ENCODE measurements around the gene HSPA12B. TPM values are rescaled to one million over a fixed set of nuclear protein-coding genes. Genes with fewer than 3 reads are reported as not detected.

Gene HSPA12B
- total and polyA plus RNA-seq, 2 of the 13 experiments (the other 11 are each of a cell fraction or from before 2014, with no cell fraction given) = 0.01 TPM; not detected in 1

DNA sequence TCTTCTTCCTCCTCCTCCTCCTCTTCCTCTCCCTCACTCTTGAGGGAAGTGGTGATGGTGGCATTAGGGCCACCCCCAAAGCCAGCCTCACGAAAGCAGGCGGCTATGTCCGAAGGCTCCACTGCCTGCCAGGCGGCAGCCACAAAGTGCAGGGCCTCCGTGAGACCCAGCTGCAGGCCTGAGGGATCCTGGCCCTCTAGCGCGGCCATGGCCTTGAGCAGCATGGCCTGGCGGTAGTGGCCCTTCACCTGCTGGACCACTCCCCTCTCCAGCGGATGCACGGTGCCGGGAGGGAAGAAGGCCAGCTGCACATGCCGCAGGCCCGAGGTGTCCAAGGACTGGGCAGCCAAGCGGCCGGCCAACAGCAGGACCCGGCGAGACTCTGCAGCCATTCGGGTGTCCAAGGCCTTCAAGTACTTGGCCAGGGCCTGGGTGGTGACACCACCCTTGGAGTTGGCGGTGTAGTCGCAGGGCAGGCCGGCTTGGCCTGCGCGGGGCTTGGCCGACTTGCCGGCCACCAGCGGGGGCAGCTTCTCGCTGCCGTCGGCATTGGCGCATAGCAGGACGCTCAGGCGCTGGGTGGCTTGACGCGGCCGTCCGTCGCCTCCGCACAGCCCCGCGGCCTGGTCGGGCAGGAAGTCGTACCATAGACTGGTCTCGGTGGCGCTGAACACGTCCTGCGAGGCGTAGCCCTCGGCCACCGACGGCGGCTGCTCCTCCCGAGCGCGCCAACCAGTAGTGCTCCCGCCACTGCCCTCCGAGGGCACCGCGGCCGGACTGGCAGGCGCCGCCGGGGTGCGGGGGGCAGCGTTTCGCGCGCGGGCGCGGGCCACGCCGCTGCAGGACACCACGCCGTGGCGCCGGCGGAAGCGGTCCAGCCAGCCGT lies 53.0 kb downstream of the HSPA12B start (continued):
- 0 out of 2 replicates have a peak, but pooled peaks have one; percentile 71 for TF ChIP-seq SAFB2 (CRISPR knock-in tag; IDR thresholded peaks at IDR 0.05; ENCODE audit: borderline replicate concordance, low read depth)
- TF ChIP-seq MTA1 (CRISPR knock-in tag; IDR thresholded peaks at IDR 0.05; ENCODE audit: borderline replicate concordance) = peak; percentile 87
- TF ChIP-seq BCL3 (CRISPR knock-in tag; IDR thresholded peaks at IDR 0.05) = 0 out of 2 replicates have a peak, but pooled peaks have one; percentile 68
- peak; percentile 80 for TF ChIP-seq ZFX (CRISPR knock-in tag; IDR thresholded peaks at IDR 0.05; ENCODE audit: low read depth)
- TF ChIP-seq ZKSCAN5 (CRISPR knock-in tag; IDR thresholded peaks at IDR 0.05) = no peak
- TF ChIP-seq HOXA7 (CRISPR knock-in tag; IDR thresholded peaks at IDR 0.05) = peak; percentile 81; the same call in 1 of the 2 replicates
- TF ChIP-seq ZUFSP (CRISPR knock-in tag; IDR thresholded peaks at IDR 0.05; ENCODE audit: borderline replicate concordance) = no peak
- TF ChIP-seq PHB2 (IDR thresholded peaks at IDR 0.05; ENCODE audit: partially characterized antibody) = no peak
- no peak for TF ChIP-seq ZNF619 (CRISPR knock-in tag; IDR thresholded peaks at IDR 0.05)
- TF ChIP-seq, protein P1, sequence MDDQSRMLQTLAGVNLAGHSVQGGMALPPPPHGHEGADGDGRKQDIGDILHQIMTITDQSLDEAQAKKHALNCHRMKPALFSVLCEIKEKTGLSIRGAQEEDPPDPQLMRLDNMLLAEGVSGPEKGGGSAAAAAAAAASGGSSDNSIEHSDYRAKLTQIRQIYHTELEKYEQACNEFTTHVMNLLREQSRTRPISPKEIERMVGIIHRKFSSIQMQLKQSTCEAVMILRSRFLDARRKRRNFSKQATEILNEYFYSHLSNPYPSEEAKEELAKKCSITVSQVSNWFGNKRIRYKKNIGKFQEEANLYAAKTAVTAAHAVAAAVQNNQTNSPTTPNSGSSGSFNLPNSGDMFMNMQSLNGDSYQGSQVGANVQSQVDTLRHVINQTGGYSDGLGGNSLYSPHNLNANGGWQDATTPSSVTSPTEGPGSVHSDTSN (CRISPR knock-in tag; IDR thresholded peaks at IDR 0.05; ENCODE audit: borderline replicate concordance) = no peak
- peak; percentile 81 for TF ChIP-seq ZNF296 (CRISPR knock-in tag; conservative IDR thresholded peaks at IDR 0.05)
- no peak for TF ChIP-seq ZNF850 (CRISPR knock-in tag; conservative IDR thresholded peaks at IDR 0.05)
- peak; percentile 77; the same call in 1 of the 2 replicates for TF ChIP-seq ZNF576 (CRISPR knock-in tag; IDR thresholded peaks at IDR 0.05)
- TF ChIP-seq POLR2AphosphoS2 (IDR thresholded peaks at IDR 0.05; ENCODE audit: low read depth, low read length) = no peak
- TF ChIP-seq YEATS4 (CRISPR knock-in tag; IDR thresholded peaks at IDR 0.05; ENCODE audit: borderline replicate concordance) = no peak
- no peak for TF ChIP-seq AFF4 (CRISPR knock-in tag; IDR thresholded peaks at IDR 0.05)
- peak; percentile 53 for TF ChIP-seq SPEN (CRISPR knock-in tag; IDR thresholded peaks at IDR 0.05; ENCODE audit: low read depth)
- TF ChIP-seq AGO2 (optimal IDR thresholded peaks at IDR 0.05; ENCODE audit: low read depth, low read length) = peak; percentile 89

Data from HepG2 (cell line).